ENCODE data around the gene AP3B1.

DNA sequence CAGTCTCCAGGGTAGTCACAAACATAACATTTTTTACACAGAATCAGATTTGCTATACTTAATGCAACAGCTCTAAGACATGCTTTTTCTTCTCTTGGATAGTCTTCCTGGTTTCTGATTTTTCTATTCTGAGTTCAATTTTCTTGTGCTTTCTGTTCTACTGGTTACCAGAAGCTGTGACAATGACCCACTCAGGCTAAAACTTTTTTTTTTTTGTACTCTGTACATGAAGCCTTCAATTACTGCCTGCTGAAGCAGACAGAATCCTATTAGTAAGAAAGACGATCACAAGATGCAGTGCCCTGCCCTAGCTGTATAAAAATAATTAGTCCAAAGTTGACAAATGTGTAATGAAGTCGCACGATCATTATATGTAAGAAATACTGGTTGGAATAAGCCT lies 287.3 kb downstream of the AP3B1 start:
- TF ChIP-seq CTCF (IDR thresholded peaks at IDR 0.05) (no peak), POLR2A (IDR thresholded peaks at IDR 0.05) (no peak)
